Liver (tissue), 3 donors: ENCODE results near the gene ACAT2.

Experiments
- CTCF ChIP-seq: fragments of 150-350 bp; IDR thresholded peaks from 2 replicates; pipeline ENCODE4 v1.5.1; 2017; ENCODE audit warnings: improper control_type of control experiment, low read depth, low read length; ENCODE audit not compliant: missing input control
- FOXA1 ChIP-seq: IDR thresholded peaks from 2 replicates; pipeline ENCODE4 v1.6.1; 2016; ENCODE audit warnings: antibody characterized with exemption
- RAD21 ChIP-seq, 2 donors: IDR thresholded peaks; 2 replicates each; pipeline ENCODE4 v1.6.1; 2016; ENCODE audit warnings: antibody characterized with exemption in 2 of 2, mild to moderate bottlenecking in 2 of 2
- SP1 ChIP-seq: IDR thresholded peaks from 2 replicates; pipeline ENCODE4 v1.6.1; 2018; ENCODE audit warnings: antibody characterized with exemption, mild to moderate bottlenecking
- TAF1 ChIP-seq: conservative IDR thresholded peaks from 2 replicates; pipeline ENCODE4 v1.6.1; 2016; ENCODE audit warnings: antibody characterized with exemption, mild to moderate bottlenecking
- donor health status: healthy.
- donor health status: healthy.

- TF ChIP-seq SP1 (no peak), CTCF (no peak), RAD21 (IDR thresholded peaks at IDR 0.05) (no peak), TAF1 (peak; percentile 55), FOXA1 (no peak)
These were observed 35.5 kb upstream of the ACAT2 start for GRCh38 chr6:159726255-159726917.
